Measurements from ENCODE around the gene STRC.
"Not testable (repeated sequence)": the region's sequence is repeated elsewhere in the genome, so short reads cannot be mapped to it uniquely, and the experiment has no call there.

The STRC gene

DNA sequence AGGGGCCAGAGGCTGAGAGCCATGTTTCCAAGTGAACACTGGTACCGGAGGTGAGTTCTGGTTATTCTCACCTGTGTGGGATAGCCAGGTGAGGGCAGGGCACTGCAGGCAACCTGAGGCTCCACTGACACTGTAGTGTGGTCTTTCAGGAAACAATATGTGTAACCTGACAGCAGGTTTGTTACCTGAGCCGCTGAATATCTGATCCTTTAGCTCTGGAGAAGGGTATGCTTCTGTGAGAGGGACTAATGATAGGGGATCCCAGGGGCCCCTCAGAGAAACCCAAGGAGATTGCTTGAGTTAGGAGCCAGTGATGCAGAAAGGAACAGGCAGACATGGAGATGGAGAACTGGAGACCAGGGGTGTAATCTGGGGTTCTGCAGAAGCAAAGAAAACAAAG is at the start of gene STRC:
STRC (minus strand) TSS at position 101 of the 400 bp plus-strand sequence; CDS start at position 23, 78 bp downstream.
- DNase-seq: not testable (repeated sequence)

DNA sequence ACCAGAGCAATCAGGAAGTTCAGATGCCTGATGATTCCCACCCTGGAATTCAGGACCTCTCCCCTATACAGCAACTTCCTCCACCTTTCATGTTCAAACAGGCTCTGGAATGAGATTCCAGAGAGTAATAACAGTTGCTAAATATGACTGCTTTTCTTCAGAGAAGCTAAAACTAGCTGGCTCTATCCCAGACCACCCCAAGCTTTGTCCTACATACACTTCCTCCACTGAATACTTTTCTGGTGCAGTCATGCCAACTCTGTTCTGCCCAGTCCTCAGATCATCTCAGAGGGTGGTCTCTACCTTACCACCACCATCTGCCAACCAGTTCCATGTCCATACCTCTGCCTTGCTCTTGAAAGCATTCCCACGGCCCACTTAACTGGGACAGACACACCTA is 47.6 kb upstream of the STRC start:
- DNase-seq: not testable (repeated sequence)

DNA sequence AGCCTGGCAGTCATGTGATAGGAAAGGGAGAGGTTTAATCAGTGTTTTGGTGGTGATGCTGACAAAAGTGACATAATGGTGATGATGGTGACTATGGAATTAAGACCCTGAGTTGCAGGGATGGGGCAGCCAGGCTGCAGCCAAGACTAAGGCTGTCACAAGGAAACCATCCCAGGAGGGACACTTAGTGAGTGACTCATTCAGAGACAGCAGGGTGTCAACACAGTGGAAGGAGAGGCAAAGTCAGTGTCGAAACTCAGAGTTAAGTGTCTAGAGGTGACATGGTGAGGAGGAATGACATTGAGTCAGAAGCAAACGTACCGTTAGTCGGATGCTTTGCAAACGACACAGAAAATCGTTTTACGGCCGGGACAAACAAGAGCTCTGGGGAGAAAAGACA is 44.7 kb upstream of the STRC start:
- not testable (repeated sequence) for DNase-seq

GRCh38 chr15:43662293-43662692 is 43.7 kb upstream of the STRC start:
- DNase-seq: not testable (repeated sequence)

DNA sequence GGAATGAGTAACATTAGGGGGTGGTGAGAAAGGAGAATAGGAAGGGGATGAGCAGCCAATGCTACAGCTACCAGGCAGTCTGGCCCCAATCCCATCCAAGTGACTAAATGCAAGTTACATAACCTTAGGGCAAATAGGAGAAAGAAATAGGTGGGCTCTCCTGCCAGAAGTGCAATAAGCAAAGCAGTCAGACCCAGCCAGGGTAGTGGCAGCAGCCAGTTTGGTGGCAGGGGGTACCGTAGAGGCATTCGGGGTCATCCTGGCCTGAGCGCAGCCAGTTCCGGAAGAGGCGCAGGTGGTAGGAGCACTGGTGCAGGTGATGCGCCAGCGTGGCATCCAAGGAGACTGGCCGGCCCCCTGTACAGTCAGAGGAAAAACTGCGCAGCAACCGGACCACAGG is 41.1 kb upstream of the STRC start:
- DNase-seq: not testable (repeated sequence)

- not testable (repeated sequence) for DNase-seq
Observed at GRCh38 chr15:43649430-43649926, 30.9 kb upstream of the STRC start.

DNA sequence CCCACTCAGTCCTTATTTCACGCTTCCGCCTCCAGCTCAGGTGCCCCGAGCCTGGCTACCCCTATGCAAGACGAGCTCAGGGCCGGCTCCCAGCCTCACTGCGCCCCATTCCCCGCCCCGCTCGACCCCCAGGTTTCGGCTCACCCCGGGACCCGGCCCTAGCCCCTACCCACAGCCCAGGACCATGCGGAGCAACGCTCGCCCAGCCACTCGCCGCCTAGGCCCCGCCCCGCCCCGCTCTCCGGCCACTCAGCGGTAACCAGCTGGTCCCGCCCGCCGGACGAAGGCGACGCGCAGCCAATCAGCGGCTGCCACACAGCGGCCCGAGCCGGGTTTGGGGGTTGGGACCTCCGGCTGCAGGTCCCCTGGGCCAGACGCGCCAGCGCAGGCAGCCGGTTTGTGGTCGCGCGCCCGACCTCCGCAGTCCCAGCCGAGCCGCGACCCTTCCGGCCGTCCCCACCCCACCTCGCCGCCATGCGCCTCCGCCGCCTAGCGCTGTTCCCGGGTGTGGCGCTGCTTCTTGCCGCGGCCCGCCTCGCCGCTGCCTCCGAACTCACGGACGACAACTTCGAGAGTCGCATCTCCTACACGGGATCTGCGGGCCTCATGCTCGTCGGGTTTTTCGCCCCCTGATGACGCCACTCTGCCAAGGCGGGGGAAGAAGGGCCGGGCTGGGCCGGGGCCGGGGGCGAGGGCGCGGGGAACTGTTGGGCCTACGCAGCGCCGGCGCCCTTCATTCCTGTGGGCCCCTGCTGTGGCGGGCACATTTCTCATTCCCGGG is 30.2 kb upstream of the STRC start, which contains the start of gene CATSPER2:
CATSPER2 (minus strand) TSS at position 196 of the 781 bp plus-strand sequence. CDS start 783 bp downstream, outside the sequence.
- DNase-seq: no peak

DNA sequence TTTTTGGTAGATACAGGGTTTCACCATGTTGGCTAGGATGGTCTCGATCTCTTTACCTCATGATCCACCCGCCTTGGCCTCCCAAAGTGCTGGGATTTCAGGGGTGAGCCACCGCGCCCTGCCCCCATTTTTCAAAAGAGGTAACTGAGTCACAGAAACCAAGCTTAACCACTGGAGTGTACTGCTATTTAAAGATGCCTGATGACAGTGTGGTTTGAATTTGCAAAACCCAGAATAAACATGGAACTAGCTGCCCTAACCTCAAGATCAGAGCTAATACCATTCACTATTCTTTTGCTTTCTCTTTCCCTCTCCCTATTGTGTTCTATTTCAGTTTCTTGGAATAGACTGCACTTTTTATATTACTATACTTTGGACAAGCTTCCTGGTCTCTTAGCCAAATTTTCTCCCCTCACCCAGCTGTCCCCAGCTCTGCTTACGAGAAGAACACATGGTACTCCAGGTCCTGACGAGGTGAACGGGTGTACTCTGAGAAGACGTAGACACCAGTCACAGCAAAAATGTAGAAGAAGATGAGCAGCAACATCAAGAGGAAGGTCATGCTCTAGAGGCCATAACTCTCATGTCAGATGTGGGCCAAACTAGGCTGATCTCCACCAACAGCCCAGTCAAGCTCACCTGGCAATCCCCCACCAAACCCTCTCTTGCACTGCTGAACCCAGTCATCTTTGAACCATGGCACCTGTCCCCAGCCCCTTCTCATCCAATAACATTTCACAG is 20.0 kb upstream of the STRC start:
- not testable (repeated sequence) for DNase-seq

DNA sequence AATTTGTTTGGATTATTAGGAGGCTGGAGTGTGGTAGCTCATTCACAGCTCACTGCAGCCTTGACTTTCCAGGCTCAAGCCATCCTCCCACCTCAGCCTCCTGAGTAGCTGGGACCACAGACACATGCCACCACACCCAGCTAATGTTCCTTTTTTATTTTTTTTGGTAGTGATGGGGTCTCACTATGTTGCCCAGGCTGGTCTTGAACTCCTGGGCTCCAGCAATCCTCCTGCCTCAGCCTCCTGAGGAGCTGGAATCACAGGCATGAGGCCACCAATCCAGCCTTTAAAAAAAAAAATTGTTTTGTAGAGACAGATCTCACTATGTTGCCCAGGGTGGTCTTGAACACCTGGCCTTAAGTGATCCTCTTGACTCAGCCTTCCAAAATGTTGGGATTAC is 8.3 kb upstream of the STRC start:
- not testable (repeated sequence) for DNase-seq

GRCh38 chr15:43625106-43625505 is 6.5 kb upstream of the STRC start:
- DNase-seq: no peak

GRCh38 chr15:43622068-43622799 is 3.6 kb upstream of the STRC start:
- DNase-seq: peak; percentile 42

DNA sequence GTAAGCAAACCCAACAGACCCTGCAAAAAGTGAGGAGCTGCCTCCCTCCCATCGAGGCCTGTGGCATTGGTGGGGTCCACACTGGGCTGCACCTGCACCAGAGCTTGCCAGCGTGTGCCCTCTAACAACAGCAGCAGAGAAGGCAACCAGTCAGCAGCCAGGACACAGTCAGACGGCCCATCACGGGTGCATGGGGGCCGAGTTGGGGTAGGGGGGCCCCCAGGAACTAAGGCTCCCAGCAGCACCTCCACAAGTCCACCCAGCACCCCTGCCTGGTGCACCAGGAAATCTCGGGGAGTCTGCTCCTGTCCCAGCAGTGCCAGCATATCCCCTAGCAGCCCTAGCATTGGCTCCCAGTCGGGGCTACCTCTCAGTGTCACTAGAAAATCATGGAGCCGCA is 850 bp downstream of the STRC start:
- DNase-seq: not testable (repeated sequence)

- DNase-seq: not testable (repeated sequence)
Observed at GRCh38 chr15:43602233-43602632, 16.4 kb downstream of the STRC start.

- DNase-seq: not testable (repeated sequence)
Observed at GRCh38 chr15:43600200-43600599, 18.4 kb downstream of the STRC start.

DNA sequence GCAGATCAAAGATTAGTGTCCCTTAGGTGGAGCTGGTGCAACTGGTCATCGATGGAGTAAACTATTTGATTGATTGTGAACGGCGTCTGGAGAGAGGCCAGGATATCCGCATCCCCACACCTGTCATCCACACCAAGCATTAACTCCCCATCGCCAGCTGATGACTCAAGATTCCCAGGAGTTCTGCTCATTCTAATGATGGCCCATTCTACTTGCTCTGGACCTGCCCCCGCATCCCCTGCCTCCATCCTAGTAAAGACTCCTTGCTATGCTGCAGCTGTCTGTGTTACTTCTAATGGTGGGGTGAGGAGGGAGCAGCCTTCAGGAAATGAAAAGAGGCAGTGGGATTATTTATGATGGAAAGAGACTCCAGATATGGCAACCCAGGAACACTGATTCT is 19.5 kb downstream of the STRC start:
- not testable (repeated sequence) for DNase-seq

GRCh38 chr15:43593328-43594190 is 25.0 kb downstream of the STRC start, which contains the start of gene CKMT1B:
Gene CKMT1B (plus strand): TSS chr15:43594027. CDS start chr15:43594219, 192 bp downstream.
- DNase-seq: not testable (repeated sequence)

DNA sequence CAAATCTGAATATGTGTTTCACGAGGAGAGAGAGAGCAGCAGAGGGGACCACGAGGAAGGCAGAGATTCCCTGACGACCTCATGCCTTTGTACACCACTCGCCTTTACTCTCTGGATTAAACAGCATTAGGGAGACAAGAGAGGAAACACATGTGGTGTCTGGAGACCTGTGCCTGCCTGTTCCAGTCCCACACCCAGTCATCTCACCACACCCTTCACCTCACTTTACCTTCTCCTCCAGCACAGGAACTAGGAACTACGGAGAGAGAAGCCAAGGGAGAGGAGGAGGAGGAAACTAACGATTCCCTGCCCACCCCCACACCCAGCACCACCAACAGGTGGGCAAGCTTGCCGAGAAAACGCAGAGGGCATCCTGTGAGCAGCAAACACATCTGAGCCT is 25.8 kb downstream of the STRC start:
- DNase-seq: not testable (repeated sequence)

GRCh38 chr15:43589778-43590466 is 28.7 kb downstream of the STRC start, which contains the start of gene PPIP5K1:
Gene PPIP5K1 (minus strand): TSS chr15:43590208. CDS start chr15:43584504, 5,704 bp downstream.
- not testable (repeated sequence) for DNase-seq

- not testable (repeated sequence) for DNase-seq
Observed at GRCh38 chr15:43574607-43575006, 44.0 kb downstream of the STRC start.

DNA sequence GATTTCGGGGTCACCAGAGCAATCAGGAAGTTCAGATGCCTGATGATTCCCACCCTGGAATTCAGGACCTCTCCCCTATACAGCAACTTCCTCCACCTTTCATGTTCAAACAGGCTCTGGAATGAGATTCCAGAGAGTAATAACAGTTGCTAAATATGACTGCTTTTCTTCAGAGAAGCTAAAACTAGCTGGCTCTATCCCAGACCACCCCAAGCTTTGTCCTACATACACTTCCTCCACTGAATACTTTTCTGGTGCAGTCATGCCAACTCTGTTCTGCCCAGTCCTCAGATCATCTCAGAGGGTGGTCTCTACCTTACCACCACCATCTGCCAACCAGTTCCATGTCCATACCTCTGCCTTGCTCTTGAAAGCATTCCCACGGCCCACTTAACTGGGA is 52.0 kb downstream of the STRC start:
- DNase-seq: not testable (repeated sequence)

- DNase-seq: not testable (repeated sequence)
Observed at GRCh38 chr15:43563793-43564192, 54.8 kb downstream of the STRC start.

Measured in NCI-H146 (cell line).